ENCODE measurements around the gene CIAO2B. TPM values are rescaled to one million over a fixed set of nuclear protein-coding genes. Genes with fewer than 3 reads are reported as not detected.

Gene CIAO2B
- polyA plus RNA-seq, 1 donor (not counting 4 experiments of a cell fraction or from before 2014, with no cell fraction given) = 105 TPM

DNA sequence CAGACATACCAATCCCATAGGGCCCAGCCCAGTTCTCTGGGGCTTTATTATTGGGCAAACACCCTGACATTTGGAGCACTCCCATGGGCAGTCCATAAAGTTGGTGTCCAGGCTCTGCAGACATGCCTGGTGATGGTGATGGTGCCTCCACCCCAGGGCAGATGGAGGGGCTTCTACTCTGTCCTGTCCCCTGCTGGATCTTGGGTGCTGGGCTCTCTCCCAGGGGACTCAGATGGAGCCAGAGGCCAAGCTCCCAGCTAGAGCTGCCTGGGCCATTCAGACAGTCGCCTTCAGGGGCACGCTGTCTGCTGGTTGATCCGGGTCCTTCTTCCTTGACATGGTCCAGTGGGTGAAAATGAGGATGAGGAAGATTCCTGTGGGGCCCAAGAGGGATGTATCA, 26.1 kb downstream of the CIAO2B start:
- Histone ChIP-seq H3K9ac (ENCODE audit: control insufficient read depth, extremely low read depth, insufficient read depth, low read length) (no peak overlapping the region), H3K9me1 (ENCODE audit: control insufficient read depth, extremely low read depth, insufficient read depth, low read length) (no peaks in the 10 kb centered on the region), H3K4me1 (ENCODE audit: control insufficient read depth, extremely low read depth, insufficient read depth, low read length) (peaks cover 19% of the 10 kb centered on the region), H3K79me2 (ENCODE audit: control insufficient read depth, insufficient read depth, low read length) (no peaks in the 10 kb centered on the region), H3K9me3 (ENCODE audit: control insufficient read depth, low read depth, low read length) (no peaks in the 10 kb centered on the region), H2AFZ (ENCODE audit: control insufficient read depth, low read length) (no peak overlapping the region), H3K36me3 (ENCODE audit: control insufficient read depth in 2 of 2, extremely low read depth in 1 of 2, insufficient read depth in 2 of 2, low read length in 2 of 2) (no peaks in the 10 kb centered on the region), H3K27ac (ENCODE audit: control insufficient read depth, insufficient read depth, low read length) (no peak overlapping the region), H4K20me1 (ENCODE audit: control insufficient read depth, extremely low read depth, insufficient read depth, low read length) (no peaks in the 10 kb centered on the region), H3K4me3 (ENCODE audit: control insufficient read depth in 2 of 3, extremely low read depth in 1 of 3, insufficient read depth in 2 of 3, low read depth in 1 of 3, low read length in 3 of 3) (no peak overlapping the region), H3K27me3 (ENCODE audit: control insufficient read depth, extremely low read depth, insufficient read depth, low read length) (peaks cover 3% of the 10 kb centered on the region), H3K4me2 (ENCODE audit: control insufficient read depth, extremely low read depth, insufficient read depth, low read depth, low read length) (no peak overlapping the region)
- TF ChIP-seq CTCF (optimal IDR thresholded peaks at IDR 0.05 in 1 of 3, IDR thresholded peaks at IDR 0.05 in 1 of 3, conservative IDR thresholded peaks at IDR 0.05 in 1 of 3; ENCODE audit: extremely low read depth in 1 of 3, insufficient read depth in 2 of 3, low read length in 3 of 3) (no peak), EZH2 (IDR thresholded peaks at IDR 0.05; ENCODE audit: low read length) (no peak)
- dilution Hi-C loops (cut with MboI; ENCODE audit: extremely low pct_ligation_motif_present, low sequenced_read_pairs) = no loop called here
- no peak for FAIRE-seq
- no peak for DNase-seq (ENCODE audit: low read depth, low spot score)

GRCh38 chr16:66906916-66907836, 27.0 kb downstream of the CIAO2B start:
- no peaks in the 10 kb centered on the region for H4K20me1 ChIP-seq (ENCODE audit: control insufficient read depth, extremely low read depth, insufficient read depth, low read length)
- no peaks in the 10 kb centered on the region for H3K9me3 ChIP-seq (ENCODE audit: control insufficient read depth, low read depth, low read length)
- no peak overlapping the region for H3K27ac ChIP-seq (ENCODE audit: control insufficient read depth, insufficient read depth, low read length)
- H3K9ac ChIP-seq (ENCODE audit: control insufficient read depth, extremely low read depth, insufficient read depth, low read length) = no peak overlapping the region
- no peak overlapping the region for H3K4me2 ChIP-seq (ENCODE audit: control insufficient read depth, extremely low read depth, insufficient read depth, low read depth, low read length)
- H3K9me1 ChIP-seq (ENCODE audit: control insufficient read depth, extremely low read depth, insufficient read depth, low read length) = no peaks in the 10 kb centered on the region
- DNase-seq (ENCODE audit: low read depth, low spot score) (no peak), FAIRE-seq (no peak)
- H3K36me3 ChIP-seq (ENCODE audit: control insufficient read depth in 2 of 2, extremely low read depth in 1 of 2, insufficient read depth in 2 of 2, low read length in 2 of 2) = no peaks in the 10 kb centered on the region
- peaks cover 19% of the 10 kb centered on the region for H3K4me1 ChIP-seq (ENCODE audit: control insufficient read depth, extremely low read depth, insufficient read depth, low read length)
- H3K79me2 ChIP-seq (ENCODE audit: control insufficient read depth, insufficient read depth, low read length) = no peaks in the 10 kb centered on the region
- H3K4me3 ChIP-seq (ENCODE audit: control insufficient read depth in 2 of 3, extremely low read depth in 1 of 3, insufficient read depth in 2 of 3, low read depth in 1 of 3, low read length in 3 of 3) = no peak overlapping the region
- H3K27me3 ChIP-seq (ENCODE audit: control insufficient read depth, extremely low read depth, insufficient read depth, low read length) = peaks cover 3% of the 10 kb centered on the region
- no peak for TF ChIP-seq EZH2 (IDR thresholded peaks at IDR 0.05; ENCODE audit: low read length)
- no peak for TF ChIP-seq CTCF (optimal IDR thresholded peaks at IDR 0.05 in 1 of 3, IDR thresholded peaks at IDR 0.05 in 1 of 3, conservative IDR thresholded peaks at IDR 0.05 in 1 of 3; ENCODE audit: extremely low read depth in 1 of 3, insufficient read depth in 2 of 3, low read length in 3 of 3)
- H2AFZ ChIP-seq (ENCODE audit: control insufficient read depth, low read length) = no peak overlapping the region
- dilution Hi-C loops (cut with MboI; ENCODE audit: extremely low pct_ligation_motif_present, low sequenced_read_pairs) = no loop called here

Measured in keratinocyte (primary cell).